Fibroblast of lung (primary cell): ENCODE measurements around the gene RPL6. TPM values are rescaled to one million over a fixed set of nuclear protein-coding genes. Genes with fewer than 3 reads are reported as not detected.

Experiments used
- DNase-seq, 2 donors: peaks; one replicate each; pipeline versions ENCODE4 v3.0.0 to v3.0.0-alpha.2; 2010; ENCODE audit warnings: low read depth in 2 of 2
- H2AFZ ChIP-seq: 2 replicates; pipeline ENCODE4 v1.5.1; 2012; ENCODE audit warnings: low read length, control low read depth, inconsistent platforms
- H3K27ac ChIP-seq: 2 replicates; pipeline ENCODE4 v1.5.1; 2011; ENCODE audit warnings: low read length, control low read depth; ENCODE audit not compliant: insufficient read depth
- H3K27me3 ChIP-seq: 2 replicates; pipeline ENCODE4 v1.5.1; 2011; ENCODE audit warnings: mild to moderate bottlenecking, low read length; ENCODE audit not compliant: control insufficient read depth, insufficient read depth
- H3K36me3 ChIP-seq: 2 replicates; pipeline ENCODE4 v1.5.1; 2011; ENCODE audit warnings: low read length; ENCODE audit not compliant: control insufficient read depth, insufficient read depth
- H3K4me1 ChIP-seq: 2 replicates; pipeline ENCODE4 v1.5.1; 2011; ENCODE audit warnings: low read length; ENCODE audit not compliant: control insufficient read depth, insufficient read depth; ENCODE audit errors: extremely low read depth
- H3K4me2 ChIP-seq: 2 replicates; pipeline ENCODE4 v1.5.1; 2011; ENCODE audit warnings: low read length, control low read depth; ENCODE audit not compliant: insufficient read depth; ENCODE audit errors: extremely low read depth
- H3K4me3 ChIP-seq, 4 experiments: fragments of 200-600 bp in 1 of 4; sonication (generic) in 1 of 4; replicated peaks in 1 of 4; 2 replicates each; pipeline ENCODE4 v1.5.1; 2011 to 2016; ENCODE audit warnings: low read length in 4 of 4, low read depth in 3 of 4, mild to moderate bottlenecking in 3 of 4, control low read depth in 2 of 4, inconsistent platforms in 1 of 4, mixed read lengths in 1 of 4; ENCODE audit not compliant: insufficient read depth in 1 of 4; ENCODE audit errors: control extremely low read depth in 1 of 4
- H3K79me2 ChIP-seq: 2 replicates; pipeline ENCODE4 v1.5.1; 2012; ENCODE audit warnings: mild to moderate bottlenecking, low read length, inconsistent platforms; ENCODE audit not compliant: control insufficient read depth, insufficient read depth
- H3K9ac ChIP-seq: 2 replicates; pipeline ENCODE4 v1.5.1; 2011; ENCODE audit warnings: mild to moderate bottlenecking, low read length, control low read depth; ENCODE audit not compliant: insufficient read depth
- H3K9me3 ChIP-seq: 2 replicates; pipeline ENCODE4 v1.5.1; 2012; ENCODE audit warnings: low read depth, low read length; ENCODE audit not compliant: control insufficient read depth, insufficient read depth
- H4K20me1 ChIP-seq: 2 replicates; pipeline ENCODE4 v1.5.1; 2011; ENCODE audit warnings: low read length; ENCODE audit not compliant: control insufficient read depth, insufficient read depth; ENCODE audit errors: extremely low read depth
- CTCF ChIP-seq, 2 donors: IDR thresholded peaks in 1 of 2; conservative IDR thresholded peaks in 1 of 2; 1 replicate in 1 of 2; 2 replicates in 1 of 2; pipeline ENCODE4 v1.5.1; 2011 to 2012; ENCODE audit warnings: low read length in 2 of 2, control low read depth in 1 of 2, inconsistent platforms in 1 of 2, low read depth in 1 of 2, mild to moderate bottlenecking in 1 of 2
- EZH2 ChIP-seq: IDR thresholded peaks from 2 replicates; pipeline ENCODE4 v1.5.1; 2012; ENCODE audit warnings: low read length, control low read depth, mild to moderate bottlenecking; ENCODE audit errors: missing control alignments
- polyA plus RNA-seq, 2 donors: library from polyadenylated mRNA; depleted of rRNA in 1 of 2; stranded (reverse) in 1 of 2; unstranded in 1 of 2; fragments of >200 nt; gene quantifications; 2 replicates each; pipeline ENCODE4 v1.2.1, GENCODE V29; 2011 to 2012; ENCODE audit warnings: missing spikeins in 1 of 2
- total RNA-seq: library from RNA; depleted of rRNA; stranded (reverse); fragments of >200 nt; gene quantifications from 2 replicates; pipeline ENCODE4 v1.2.1, GENCODE V29; 2014

RPL6 gene
- total and polyA plus RNA-seq, 2 donors (not counting 1 experiment from before 2014, with no cell fraction given): 679 to 2,040 TPM

- peak in 1 of 2 donors; percentile 63 for DNase-seq
- Histone ChIP-seq H3K36me3 (no peaks in the 10 kb centered on the region), H2AFZ (no peak overlapping the region), H3K9ac (no peak overlapping the region), H4K20me1 (no peaks in the 10 kb centered on the region), H3K27me3 (no peaks in the 10 kb centered on the region), H3K4me1 (no peaks in the 10 kb centered on the region), H3K4me3 (no peak overlapping the region), H3K9me3 (no peaks in the 10 kb centered on the region), H3K27ac (no peak overlapping the region), H3K4me2 (no peak overlapping the region), H3K79me2 (peaks cover 33% of the 10 kb centered on the region)
- TF ChIP-seq CTCF (conservative IDR thresholded peaks at IDR 0.05 in 1 of 2, IDR thresholded peaks at IDR 0.05 in 1 of 2; ENCODE audit: low read depth in 1 of 2, low read length in 2 of 2): no peak
- no peak for TF ChIP-seq EZH2
These were observed 40.5 kb downstream of the RPL6 start for GRCh38 chr12:112368856-112369255.

DNA sequence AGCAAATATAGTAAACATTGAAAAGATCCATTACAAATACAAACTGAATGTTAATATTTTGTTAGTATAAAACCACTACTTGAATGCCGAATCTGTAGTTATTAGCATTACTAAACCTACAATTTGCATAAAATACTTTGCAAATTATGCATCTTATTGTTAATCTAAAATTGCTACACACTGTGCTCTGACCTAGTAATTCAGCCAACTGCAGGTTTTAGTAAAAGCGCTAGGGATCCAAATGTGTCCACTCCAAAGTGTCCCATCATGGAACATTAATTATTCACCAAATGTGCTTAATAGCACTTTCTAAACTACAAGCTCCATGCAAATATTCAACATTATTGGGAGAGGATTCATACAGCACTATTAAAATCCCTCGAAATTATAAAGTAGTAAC lies 41.4 kb downstream of the RPL6 start:
- Histone ChIP-seq H2AFZ (no peak overlapping the region), H3K27ac (no peak overlapping the region), H3K9ac (no peak overlapping the region), H3K27me3 (no peaks in the 10 kb centered on the region), H4K20me1 (no peaks in the 10 kb centered on the region), H3K4me3 (no peak overlapping the region), H3K36me3 (no peaks in the 10 kb centered on the region), H3K9me3 (no peaks in the 10 kb centered on the region), H3K4me2 (no peak overlapping the region), H3K79me2 (peaks cover 30% of the 10 kb centered on the region), H3K4me1 (no peaks in the 10 kb centered on the region)
- no peak for TF ChIP-seq EZH2
- TF ChIP-seq CTCF (conservative IDR thresholded peaks at IDR 0.05 in 1 of 2, IDR thresholded peaks at IDR 0.05 in 1 of 2; ENCODE audit: low read depth in 1 of 2, low read length in 2 of 2): no peak
- no peak for DNase-seq

- H3K27ac ChIP-seq: no peak overlapping the region
- no peak for DNase-seq
- TF ChIP-seq EZH2: no peak
- no peak for TF ChIP-seq CTCF (conservative IDR thresholded peaks at IDR 0.05 in 1 of 2, IDR thresholded peaks at IDR 0.05 in 1 of 2; ENCODE audit: low read depth in 1 of 2, low read length in 2 of 2)
- H2AFZ ChIP-seq: no peak overlapping the region
- no peaks in the 10 kb centered on the region for H4K20me1 ChIP-seq
- H3K79me2 ChIP-seq: peaks cover 12% of the 10 kb centered on the region
- no peak overlapping the region for H3K9ac ChIP-seq
- no peaks in the 10 kb centered on the region for H3K9me3 ChIP-seq
- no peak overlapping the region for H3K4me3 ChIP-seq
- H3K4me1 ChIP-seq: no peaks in the 10 kb centered on the region
- H3K36me3 ChIP-seq: no peaks in the 10 kb centered on the region
- H3K4me2 ChIP-seq: no peak overlapping the region
- no peaks in the 10 kb centered on the region for H3K27me3 ChIP-seq
These were observed 47.1 kb downstream of the RPL6 start for GRCh38 chr12:112362310-112362709.
